VCaP (cell line): Measurements from ENCODE around the gene USP36.

Experiments used
- H3K27ac ChIP-seq: fragments of 450-650 bp; 2 replicates; pipeline ENCODE4 v1.5.1; 2017
- TF ChIP-seq, protein P1 (sequence below): fragments of 450-650 bp; conservative IDR thresholded peaks from 2 replicates; pipeline ENCODE4 v1.5.1; 2017; ENCODE audit warnings: mild to moderate bottlenecking, moderate library complexity

USP36 gene

DNA sequence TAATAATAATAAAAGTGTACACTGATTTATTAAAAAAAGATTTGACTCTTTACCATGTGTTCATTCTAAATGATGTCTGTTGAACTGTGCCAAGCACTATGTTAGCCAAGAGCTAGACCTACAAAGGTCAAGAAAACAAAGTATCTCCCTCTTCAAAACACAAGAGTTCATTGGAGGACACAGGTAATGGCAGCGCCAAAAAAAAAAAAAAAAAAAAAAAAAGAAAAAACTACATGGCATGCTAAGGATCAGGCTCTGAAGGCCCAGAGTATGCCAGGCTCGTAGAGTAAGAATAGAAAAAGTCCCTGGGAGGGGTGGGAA is 93.7 kb downstream of the USP36 start:
- TF ChIP-seq, protein P1, sequence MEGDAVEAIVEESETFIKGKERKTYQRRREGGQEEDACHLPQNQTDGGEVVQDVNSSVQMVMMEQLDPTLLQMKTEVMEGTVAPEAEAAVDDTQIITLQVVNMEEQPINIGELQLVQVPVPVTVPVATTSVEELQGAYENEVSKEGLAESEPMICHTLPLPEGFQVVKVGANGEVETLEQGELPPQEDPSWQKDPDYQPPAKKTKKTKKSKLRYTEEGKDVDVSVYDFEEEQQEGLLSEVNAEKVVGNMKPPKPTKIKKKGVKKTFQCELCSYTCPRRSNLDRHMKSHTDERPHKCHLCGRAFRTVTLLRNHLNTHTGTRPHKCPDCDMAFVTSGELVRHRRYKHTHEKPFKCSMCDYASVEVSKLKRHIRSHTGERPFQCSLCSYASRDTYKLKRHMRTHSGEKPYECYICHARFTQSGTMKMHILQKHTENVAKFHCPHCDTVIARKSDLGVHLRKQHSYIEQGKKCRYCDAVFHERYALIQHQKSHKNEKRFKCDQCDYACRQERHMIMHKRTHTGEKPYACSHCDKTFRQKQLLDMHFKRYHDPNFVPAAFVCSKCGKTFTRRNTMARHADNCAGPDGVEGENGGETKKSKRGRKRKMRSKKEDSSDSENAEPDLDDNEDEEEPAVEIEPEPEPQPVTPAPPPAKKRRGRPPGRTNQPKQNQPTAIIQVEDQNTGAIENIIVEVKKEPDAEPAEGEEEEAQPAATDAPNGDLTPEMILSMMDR: no peak
- H3K27ac ChIP-seq: no peak overlapping the region; the same call in 1 of the 2 replicates

DNA sequence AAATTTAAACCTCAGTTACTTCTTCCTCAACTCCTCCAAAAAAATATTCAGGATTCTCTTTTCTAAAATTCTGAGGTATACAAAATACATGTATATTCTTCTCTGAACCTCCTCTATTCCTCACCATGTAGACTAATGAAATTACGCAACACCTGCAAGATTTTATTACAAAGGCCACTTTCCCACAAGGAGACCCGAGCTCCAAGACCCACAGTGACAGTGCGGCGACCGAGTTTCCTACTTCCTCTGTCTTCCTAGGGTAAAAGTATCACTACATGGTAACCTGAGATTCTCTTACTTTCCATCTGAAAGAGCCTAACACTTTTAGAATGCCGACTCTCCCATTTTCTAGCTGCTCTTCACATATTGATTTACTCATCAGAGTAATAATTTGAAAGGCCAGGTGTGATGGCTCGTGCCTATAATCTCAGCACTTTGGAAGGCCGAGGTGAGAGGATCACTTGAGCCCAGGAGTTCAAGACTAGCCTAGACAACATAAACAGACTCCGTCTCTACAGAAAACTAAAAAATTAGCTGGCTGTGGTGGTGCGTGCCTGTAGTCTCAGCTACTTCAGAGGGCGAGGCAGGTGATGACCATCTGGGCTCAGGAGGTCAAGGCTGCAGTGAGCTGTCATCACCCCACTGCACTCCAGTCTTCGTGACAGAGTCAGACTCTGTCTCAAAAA is 94.2 kb downstream of the USP36 start:
- TF ChIP-seq, protein P1: no peak
- H3K27ac ChIP-seq: no peak overlapping the region; the same call in 1 of the 2 replicates
